Measurements from ENCODE around the gene LRRC74A.

LRRC74A gene

DNA sequence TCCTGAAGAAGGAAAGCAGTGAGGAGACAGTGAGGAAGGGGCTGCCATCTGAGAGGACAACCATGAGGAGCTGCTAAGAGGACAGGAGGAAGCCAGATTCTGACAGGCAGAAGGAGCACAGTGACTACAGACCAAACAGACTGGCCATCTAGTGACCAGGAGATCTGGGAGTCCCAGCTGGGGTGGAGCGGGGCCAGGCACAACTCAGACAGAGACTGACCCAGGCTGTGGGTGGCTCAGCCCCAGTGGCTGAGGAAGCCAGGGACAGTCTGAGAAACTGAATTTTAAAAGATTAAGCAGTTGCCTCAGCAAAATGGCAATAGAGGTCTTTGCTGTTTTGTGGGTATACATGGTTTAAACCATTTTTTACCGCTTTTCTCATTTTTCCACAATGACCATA is 28.9 kb downstream of the LRRC74A start:
- DNase-seq: no peak

DNA sequence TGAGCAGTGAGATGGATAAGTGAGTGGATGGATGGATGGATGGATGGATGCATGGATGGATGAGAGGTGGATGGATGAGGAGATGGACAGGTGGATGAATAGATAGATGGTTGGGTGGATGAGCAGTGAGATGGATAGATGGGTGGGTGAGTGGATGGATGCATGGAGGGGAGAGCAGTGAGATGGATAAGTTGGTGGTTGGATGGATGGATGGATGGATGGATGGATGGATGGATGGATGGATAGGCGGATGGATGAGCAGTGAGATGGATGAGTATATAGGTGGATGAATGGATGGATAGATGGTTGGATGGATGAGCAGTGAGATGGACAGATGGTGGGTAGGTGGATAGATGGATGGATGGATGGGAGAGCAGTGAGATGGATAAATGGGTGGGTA is 30.6 kb downstream of the LRRC74A start:
- DNase-seq: no peak

DNA sequence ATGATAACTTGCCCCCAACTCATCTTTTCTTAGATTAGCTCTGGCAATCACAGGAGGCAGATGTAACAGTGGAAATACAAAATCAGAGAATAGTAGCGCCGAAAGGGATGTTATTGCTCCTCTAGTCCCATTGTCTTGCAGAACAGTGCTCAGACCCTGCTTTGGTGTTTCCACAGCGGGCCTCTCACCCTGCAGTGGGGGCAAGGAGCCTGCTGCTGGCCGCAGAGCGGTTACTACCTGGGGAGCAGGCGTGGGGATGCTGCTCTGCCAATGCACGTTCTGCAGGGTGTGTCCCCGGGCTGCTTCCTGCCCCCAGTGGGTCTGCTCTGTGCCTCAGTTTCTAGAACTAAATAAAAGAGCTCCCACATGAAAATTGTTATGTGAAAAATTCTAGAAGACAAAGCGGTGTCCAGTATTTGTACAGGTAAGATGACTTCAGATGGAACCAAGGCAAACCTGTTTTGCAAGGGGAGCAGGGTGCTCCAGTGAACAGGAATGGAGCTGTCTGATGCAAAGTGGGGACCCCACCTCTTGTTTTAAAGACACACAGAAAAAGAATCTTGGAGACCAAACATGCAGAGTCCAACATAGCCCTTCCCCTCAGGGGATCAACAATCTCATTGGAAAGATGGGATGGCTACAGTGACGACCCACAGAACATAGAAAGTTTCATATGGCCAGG is 35.5 kb downstream of the LRRC74A start:
- DNase-seq: no peak

DNA sequence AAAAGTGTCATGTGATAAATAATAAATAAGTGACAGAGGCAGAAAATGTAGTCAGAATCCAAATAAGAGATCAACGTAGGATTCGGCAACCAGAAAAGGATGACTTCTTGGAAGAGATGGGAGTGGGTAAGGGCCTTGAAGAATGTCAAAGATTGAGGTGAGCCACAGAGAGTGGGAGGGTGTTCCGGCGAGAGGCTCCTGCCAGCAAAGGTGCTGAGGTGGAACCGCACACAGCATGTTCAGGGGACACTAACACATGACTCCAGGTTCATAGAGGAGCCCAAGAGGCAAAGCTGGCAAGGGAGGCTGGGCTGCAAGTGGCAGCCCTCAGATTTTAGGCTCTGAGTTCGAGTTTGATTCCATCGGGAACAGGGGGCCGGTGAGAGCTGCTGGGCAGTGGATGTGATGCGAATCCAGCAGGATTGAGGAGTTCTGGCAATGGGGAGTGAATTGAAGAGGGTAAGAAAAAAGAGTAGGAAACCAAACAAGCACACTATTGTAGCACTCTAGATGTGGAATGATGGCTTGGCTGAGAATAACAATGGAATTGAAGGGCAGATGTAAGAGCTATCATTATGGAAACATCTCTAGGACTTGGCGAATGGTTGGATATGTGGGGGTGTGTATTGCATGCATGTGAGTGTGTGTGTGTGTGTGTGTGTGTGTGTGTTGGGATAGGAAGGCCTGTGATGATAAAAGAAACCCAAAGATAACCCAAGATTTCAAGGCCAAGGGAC is 36.5 kb downstream of the LRRC74A start:
- no peak for DNase-seq

DNA sequence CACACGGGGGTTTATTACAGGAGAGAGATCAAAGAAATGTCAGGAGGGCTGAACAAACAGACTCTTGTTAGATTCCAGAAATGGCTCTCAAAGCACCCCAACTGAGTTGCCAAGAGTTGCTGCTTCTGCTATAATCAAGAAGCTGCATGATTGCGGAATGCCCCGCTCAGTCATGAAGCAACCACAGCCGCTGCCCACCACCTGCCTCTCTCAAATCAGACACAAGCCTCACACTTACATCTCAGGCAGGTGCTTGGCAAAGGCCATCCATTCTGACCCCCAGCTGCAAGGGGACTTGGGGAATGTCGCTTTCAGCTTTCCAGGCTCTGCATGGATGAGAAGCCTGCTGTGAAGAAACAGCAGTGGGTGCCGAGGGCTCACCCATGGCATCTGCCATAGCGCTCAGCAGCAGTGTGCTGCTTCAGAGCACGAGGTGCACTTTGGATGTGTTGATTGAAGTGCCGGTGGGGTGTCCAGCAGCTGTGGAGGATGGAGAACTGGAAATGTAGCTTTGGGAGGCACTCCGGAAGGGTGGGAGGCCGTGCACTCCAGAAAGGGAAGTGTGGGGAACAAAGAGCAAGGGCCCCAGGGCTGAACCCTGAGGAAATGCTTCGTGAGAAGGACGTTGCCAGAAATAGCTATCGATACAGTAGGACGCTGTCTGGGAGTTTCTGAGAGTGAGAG is 37.7 kb downstream of the LRRC74A start:
- no peak for DNase-seq

DNA sequence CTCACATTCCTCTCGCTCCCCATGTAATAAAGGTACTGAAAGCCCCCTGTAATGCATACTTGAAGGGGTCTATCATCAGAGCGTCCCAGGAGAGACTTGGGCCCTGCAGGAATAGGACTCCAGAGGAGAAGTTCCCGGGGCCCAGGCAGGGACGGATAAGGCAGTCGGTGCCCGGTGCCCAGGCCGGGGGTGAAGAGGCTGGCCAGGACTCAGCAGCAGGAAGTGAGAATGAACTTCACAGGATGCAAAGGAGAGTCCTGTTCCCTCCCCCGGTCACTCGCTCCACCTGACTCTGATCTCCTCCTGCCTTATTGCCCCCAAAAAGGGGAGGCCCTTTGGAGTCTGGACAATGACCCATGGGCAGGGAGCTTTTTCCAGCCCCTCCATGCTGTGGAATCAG is 40.2 kb downstream of the LRRC74A start:
- DNase-seq: no peak

DNA sequence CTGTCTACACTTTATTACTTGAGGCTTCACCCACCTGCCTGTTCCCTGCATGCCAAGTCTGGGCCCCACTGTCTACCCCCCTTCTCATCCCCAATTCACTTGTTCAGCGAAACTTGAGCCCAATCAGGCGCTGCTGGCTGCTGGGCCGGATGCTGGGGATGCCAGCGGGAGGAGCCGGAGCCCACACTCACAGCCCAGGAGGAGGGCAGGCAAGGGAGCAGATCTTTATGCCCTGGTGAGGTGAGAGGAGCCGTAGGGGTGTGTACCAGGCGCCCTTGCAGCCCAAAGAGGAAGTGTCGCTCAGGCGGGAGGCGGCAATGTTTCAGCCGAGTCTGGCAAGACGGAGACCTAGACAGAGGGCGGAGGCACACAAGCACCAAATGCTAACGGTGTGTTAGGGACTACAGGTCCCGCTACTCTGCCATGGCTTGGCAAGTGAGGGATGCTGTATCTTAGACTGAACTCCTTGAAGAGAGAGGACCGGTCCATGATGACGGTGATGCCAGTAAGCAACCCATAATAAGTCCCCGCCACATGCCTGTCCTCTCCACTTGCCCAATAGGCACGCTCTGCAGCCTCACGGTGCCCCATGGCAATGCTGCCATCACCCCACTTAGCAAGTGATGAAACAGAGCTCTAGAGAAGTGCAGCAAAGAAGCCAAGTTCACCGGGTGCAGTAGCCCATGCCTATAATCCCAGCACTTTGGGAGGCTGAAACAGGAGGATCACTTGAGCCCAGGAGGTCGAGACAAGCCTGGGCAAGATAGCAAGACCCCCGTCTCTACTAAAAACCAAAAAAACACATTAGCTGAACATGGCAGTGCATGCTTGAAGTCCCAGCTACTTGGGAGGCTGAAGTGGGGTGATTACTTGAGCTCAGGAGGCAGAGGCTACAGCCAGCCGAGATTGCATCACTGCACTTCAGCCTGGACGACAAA is 41.6 kb downstream of the LRRC74A start:
- DNase-seq: no peak

DNA sequence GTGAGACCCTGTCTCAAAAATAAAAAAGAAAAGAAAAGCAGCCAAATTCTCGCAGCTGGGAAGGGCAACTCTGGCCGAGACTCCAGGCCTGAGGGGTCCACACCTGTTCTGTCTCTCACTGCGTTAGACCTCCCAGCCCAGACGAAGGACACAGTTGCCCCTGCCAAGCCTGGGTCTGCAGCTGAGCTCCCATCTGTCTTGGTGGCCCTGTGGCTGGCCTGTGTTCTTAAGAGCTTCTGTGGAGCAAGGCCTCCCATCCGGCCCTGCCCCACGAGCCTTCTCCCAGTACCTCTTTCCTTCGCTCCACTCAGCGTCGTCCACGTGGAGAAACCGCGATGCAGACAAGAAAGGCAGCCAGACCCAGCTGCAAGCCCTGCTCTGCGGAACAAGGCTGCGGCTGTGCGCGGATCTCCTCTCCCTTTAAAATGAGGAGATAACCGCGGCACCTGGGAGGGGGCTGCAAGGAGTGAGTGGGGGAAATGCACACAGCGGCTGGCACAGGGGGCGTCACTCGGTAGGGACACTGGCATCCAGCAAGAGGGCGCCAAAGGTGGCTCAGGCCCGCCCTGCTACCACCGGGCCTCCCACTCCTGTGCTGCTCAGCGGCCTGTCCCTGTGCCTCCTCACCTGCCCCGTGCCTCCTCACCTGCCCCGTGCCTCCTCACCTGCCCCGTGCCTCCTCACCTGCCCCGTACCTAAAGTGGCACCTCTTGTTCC is 42.4 kb downstream of the LRRC74A start:
- DNase-seq: no peak

DNA sequence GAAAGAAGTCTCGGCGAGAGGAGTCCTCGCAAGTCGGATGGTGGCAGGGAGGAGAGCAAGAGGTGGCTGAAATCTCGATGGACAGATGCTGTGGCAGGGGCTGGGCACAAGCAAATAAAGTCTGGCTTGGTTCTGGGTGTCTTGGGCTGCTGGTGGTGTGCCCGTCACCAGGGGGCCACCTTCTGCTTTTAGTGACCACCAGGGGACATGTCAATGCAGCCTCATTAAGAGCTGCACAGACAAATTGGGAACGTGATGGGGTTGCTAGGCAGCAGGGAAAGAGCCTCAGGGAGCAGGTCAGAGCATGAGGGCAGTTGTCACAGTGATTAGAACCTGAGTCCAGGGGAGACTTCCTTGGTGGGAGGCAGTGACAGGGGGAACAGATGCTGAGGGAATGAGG is 44.0 kb downstream of the LRRC74A start:
- peak; percentile 4 for DNase-seq

DNA sequence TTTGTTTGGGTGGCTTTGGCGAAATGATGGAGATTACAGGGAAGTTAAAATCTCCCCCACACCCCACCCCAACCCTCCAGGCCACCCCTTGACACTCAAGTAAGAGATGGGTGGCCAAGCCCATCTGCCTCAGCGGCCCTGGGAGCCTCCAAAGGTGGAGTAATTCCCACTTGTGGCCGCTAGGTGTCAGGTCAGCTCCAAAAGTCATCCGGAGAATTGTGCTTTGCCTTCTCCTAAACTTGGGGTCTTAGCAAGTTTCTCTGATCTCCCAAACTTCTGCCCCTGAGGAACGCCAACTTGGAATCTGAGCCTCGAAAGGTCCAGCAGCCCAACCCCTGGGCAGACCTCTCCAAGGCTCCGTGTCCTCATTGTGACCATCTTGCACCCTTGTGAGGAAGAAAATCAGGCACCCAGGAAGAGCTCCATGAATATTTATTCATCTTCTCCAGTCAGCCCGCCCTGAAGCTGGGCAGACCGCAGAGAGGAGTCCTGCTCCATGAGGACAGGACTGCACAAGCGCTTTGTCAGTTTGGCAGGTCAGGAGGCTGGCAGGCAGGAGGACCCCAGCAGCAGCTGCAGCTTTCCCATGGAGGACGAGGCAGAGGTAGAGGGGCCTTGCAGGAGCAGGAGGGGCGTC is 46.7 kb downstream of the LRRC74A start:
- peak; percentile 46 for DNase-seq

DNA sequence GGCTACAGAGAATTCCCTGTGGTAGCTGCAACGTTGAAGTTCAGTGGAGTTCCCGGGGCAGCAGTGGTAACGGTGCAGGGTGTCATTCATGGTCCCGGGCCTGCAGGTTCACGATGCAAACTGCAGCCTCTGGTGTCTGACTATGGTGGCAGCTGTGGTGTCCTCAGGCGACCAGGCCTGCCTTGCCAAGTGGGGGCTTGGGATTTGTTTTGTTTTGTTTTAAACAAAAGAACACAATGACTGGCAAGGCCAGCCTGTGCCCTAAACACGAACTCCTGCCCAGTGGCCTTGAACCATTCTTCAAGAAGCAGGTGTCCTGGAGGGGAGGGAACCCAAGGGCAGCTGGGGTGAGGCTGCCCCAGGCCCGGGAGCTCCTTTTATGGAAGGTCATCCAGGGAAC is 48.5 kb downstream of the LRRC74A start:
- no peak for DNase-seq

DNA sequence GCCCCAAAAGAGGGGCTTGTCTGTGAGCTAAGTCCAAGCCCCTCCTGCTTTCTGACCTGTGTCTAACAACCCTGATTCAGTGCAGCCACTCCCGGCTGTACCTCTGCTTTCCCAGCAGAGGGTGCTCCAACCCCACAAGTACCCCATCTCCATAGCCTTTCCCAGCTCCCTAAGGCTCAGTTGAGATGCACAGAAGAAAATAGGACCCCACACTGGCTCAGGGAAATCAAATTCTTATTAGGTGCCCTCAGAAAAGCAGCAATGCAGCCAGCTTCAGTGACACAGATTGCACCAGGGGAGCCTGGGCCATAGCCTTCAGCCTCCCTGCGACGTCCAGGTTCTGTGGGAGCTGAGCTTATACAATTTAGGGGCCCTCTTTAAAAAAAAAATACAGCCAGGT is 49.9 kb downstream of the LRRC74A start:
- DNase-seq: peak; percentile 75

DNA sequence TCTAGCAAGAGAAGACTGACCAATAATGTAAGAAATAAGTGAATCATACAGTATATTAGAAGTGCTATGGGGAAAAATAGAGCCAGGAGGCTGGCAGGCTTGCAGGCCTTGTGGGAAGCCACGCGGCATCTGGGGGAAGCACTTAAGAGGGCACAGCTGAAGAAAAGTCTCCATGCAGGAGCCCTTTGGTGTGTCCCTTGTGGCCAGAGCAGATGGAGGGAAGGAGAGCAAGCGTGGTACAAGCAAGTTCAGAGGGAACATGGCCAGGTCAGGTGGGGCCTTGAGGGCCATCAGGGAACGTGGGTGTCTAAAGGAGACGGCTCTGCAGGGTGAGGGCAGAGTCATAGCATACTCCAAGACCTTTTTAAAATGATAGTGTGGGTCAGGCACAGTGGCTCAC is 51.7 kb downstream of the LRRC74A start:
- no peak for DNase-seq

DNA sequence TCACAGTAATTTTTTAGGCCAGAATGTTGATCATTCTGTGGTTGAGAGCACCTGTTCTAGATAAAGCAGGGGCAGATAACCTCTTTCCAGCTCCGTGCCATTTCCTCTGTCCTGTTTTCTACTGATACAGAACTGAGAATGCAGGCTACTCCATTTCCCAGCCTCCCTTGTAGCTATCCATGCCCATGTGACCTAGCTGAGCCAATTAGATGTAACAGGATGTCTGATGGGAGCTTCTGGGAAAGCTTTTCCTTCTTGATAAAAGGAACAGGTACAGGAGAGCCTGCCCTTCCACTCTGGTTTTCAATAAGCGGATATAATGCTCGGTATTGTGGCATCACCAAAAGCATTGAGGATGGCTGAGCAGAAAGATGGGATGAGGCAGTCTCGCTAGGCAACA is 54.2 kb downstream of the LRRC74A start:
- no peak for DNase-seq

DNA sequence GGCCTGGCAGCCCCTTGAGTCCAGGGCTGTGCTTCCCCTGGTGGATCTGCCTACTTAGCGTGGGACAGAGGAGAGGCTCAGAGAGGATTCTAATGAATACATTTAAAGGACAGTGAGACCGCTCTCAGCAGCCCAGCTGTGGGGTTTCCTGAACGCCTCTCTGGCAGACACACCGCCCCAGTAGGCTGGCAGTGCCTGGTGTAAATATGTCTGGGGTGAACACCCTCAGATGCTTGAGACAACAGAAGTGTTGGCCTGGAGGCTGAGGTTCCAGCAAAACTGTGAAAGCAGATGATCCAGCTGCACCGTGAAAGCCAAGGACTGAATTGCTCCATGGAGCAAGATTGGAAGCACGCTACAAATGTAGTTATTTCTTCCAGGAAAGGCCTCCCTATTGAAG is 55.1 kb downstream of the LRRC74A start:
- DNase-seq: no peak

DNA sequence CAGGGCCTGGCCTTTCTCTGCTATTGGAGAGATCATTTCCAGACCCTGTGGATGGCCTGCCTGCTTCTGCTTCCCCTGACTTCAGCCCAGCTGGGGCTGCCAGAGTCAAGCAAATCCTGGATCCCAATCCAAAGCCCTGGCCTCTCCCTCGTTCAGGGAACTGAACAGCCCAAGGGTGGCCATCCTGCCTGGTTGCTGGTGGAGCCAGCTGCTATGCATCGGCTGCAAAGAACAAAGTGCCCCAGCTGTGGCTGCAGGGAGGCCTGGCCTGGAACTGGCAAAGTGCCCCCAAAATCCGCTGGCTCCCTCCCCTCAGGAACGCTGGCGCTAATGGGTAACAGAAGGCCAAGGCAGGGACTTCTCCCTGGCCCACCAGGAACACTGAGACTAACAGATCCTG is 56.4 kb downstream of the LRRC74A start:
- no peak for DNase-seq

DNA sequence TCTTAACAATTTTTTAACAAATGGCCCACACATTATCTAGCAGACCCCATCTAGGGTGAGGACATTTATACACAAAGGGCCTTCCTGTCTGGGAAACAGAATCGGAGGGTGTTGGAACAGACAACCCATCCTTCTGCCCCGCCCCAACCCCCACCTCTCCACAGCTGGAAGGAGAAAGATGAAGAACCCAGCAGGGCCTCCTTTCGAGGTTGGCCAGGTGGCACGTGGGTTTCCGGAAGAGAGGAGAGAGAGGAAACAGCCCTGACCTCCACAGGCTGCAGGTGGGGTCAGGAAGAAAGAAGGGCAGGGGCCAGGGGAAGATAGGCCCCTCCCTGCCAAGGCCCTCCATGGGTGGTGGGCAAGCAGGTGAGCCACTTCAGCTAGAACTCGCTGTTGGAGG is 57.2 kb downstream of the LRRC74A start:
- no peak for DNase-seq

DNA sequence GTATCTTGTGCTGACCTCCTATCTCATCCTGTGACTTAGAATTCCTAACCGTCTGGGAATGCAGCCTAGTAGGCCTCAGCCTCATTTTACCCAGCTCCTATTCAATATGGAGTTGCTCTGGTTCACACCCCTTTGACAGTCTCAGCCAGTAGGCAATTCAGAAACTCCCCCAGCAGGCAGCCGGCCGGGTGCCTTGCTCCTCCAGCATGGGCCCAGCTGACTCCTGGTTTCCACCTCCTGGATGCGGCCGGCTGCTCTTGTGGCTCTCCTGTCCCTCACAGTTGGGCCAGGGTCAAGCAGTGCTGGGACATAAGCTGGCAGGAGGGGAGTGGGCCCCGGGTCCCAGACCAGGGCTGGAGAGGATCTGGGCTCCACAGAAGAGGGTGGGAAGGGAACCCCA is 58.2 kb downstream of the LRRC74A start:
- no peak for DNase-seq

DNA sequence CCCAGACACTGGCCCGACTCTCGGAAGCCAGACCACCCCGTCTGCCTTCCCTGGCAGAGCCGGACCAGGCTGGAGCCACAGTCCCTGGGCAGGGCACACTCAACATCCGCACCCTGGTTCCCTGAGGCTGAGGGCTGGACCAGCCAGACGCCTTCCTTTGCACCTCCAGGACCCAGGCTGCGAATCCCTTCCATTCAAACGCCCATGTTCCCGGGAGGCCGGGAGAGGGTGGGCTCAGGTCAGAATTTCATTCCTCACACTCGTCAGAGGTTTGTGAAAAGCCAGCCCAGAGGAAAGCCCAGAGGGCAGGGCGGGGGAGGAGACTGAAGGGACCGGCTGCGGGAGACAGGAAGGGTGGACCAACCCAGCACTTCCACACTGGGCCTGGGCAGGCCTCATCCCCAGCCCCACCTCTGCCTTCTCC is 58.7 kb downstream of the LRRC74A start:
- DNase-seq: no peak

DNA sequence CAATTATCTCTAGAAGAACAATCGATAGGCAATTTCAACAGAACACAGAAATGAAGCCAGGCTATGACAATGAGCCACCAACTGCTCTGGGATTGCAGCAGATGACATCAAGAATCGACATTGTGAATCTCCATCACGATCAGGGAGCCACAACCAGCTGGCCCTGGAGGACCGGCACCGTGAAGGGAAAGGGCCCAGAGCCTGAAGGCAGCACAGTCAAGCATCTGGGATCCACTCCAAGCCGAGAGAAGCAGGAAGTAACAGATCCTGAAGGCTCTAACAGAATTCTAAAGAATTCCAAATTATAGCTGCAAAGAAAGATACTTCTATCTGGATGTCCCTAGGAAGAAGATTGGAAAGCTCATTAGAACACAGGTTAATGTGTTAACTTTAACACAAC is 61.0 kb downstream of the LRRC74A start:
- no peak for DNase-seq

DNA sequence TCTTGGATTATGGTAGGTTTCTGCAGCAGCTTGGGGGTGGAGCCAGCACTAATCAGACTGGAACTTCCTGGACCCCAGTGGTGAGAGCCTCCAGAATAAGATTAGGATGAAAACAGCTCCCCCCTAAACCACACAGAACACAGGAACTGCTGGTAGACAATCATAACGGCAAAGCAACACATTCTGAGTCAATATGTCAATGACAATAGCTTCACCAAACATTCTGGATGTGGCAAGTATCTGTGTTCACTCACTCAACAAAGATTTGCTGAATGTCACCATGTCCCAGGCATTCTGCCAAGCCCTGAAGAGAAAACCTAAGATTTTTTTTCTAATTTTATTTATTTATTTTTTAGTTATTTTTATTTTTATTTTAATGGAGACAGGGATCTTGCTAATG is 65.2 kb downstream of the LRRC74A start:
- DNase-seq: no peak

DNA sequence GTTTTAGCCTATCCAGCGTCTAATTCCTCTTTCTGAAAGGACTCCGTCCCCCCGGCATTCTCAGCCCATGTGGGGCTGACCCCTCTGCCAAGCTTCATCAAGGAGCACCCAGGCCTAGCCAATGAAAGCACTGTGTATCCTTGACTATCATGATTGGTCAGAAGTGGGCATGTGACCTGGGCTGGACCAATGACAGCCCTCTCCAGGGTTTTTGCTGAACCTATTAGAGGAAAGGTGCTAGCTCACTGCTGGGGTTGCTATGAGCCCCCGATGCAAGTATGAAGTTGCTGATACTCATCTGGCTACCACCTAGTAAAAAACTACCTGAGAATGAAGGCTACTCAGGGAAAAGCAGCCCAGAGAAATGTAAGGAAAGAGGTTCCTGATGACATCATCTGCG is 68.1 kb downstream of the LRRC74A start:
- no peak for DNase-seq

Measured in NCI-H1436 (cell line).